HepG2 (cell line): ENCODE results near the gene LIME1. TPM values are rescaled to one million over a fixed set of nuclear protein-coding genes. Genes with fewer than 3 reads are reported as not detected.

Experiments used
- BCL3 ChIP-seq: sonication (generic); formaldehyde crosslinking; IDR thresholded peaks from 2 replicates; pipeline ENCODE4 v1.5.1; 2020; ENCODE audit warnings: mild to moderate bottlenecking, missing genetic modification reagents, moderate library complexity
- GABPB1 ChIP-seq: IDR thresholded peaks from 2 replicates; pipeline ENCODE4 v1.6.1; 2016; ENCODE audit warnings: mild to moderate bottlenecking, missing genetic modification reagents, moderate library complexity, missing compliant biosample characterization
- GATAD1 ChIP-seq: IDR thresholded peaks from 2 replicates; pipeline ENCODE4 v1.6.1; 2016; ENCODE audit warnings: missing genetic modification reagents, missing compliant biosample characterization
- HDAC1 ChIP-seq: sonication (generic); formaldehyde crosslinking; IDR thresholded peaks from 2 replicates; pipeline ENCODE4 v1.5.1; 2020; ENCODE audit warnings: mild to moderate bottlenecking, missing genetic modification reagents
- JARID2 ChIP-seq: sonication (generic); formaldehyde crosslinking; IDR thresholded peaks from 2 replicates; pipeline ENCODE4 v1.8.1; 2023; ENCODE audit warnings: missing genetic modification reagents, inconsistent platforms; ENCODE audit not compliant: insufficient replicate concordance
- KDM5B ChIP-seq: sonication (generic); formaldehyde crosslinking; IDR thresholded peaks from 2 replicates; pipeline ENCODE4 v1.4.0; 2020; ENCODE audit warnings: missing genetic modification reagents, mild to moderate bottlenecking, borderline replicate concordance
- MEIS1 ChIP-seq: sonication (generic); formaldehyde crosslinking; IDR thresholded peaks from 2 replicates; pipeline ENCODE4 v1.9.0; 2021; ENCODE audit warnings: mild to moderate bottlenecking, missing genetic modification reagents, moderate library complexity, borderline replicate concordance
- NBN ChIP-seq: fragments of 450-650 bp; conservative IDR thresholded peaks from 2 replicates; pipeline ENCODE4 v1.6.1; 2017
- RARG ChIP-seq: sonication (generic); formaldehyde crosslinking; IDR thresholded peaks from 2 replicates; pipeline ENCODE4 v1.4.0; 2020; ENCODE audit warnings: low read depth, mild to moderate bottlenecking, missing genetic modification reagents
- SKI ChIP-seq: fragments of 450-650 bp; IDR thresholded peaks from one replicate; pipeline ENCODE4 v1.6.1; 2018; ENCODE audit warnings: mild to moderate bottlenecking; ENCODE audit not compliant: partially characterized antibody
- SUZ12 ChIP-seq: fragments of 150-350 bp; IDR thresholded peaks from 2 replicates; pipeline ENCODE4 v1.6.1; 2014; ENCODE audit warnings: low read depth, low read length
- TBL1XR1 ChIP-seq: fragments of 150-350 bp; IDR thresholded peaks from 2 replicates; pipeline ENCODE4 v1.6.1; 2014; ENCODE audit warnings: borderline replicate concordance, low read length; ENCODE audit not compliant: partially characterized antibody
- TGIF2 ChIP-seq: IDR thresholded peaks from 2 replicates; pipeline ENCODE4 v1.6.1; 2016; ENCODE audit warnings: control low read depth, missing compliant biosample characterization
- ZBTB21 ChIP-seq: sonication (generic); formaldehyde crosslinking; IDR thresholded peaks from 2 replicates; pipeline ENCODE4 v1.4.0; 2020; ENCODE audit warnings: missing genetic modification reagents
- ZBTB42 ChIP-seq: sonication (generic); formaldehyde crosslinking; IDR thresholded peaks from 2 replicates; pipeline ENCODE4 v1.5.0; 2020; ENCODE audit warnings: mild to moderate bottlenecking, missing genetic modification reagents
- ZNF407 ChIP-seq: sonication (generic); formaldehyde crosslinking; IDR thresholded peaks from one replicate; pipeline ENCODE4 v1.5.1; 2020; ENCODE audit warnings: mild to moderate bottlenecking, missing genetic modification reagents; ENCODE audit errors: not compliant biosample characterization
- ZNF644 ChIP-seq: IDR thresholded peaks from 2 replicates; pipeline ENCODE4 v1.6.1; 2016; ENCODE audit warnings: low read depth
- ZNF878 ChIP-seq: sonication (generic); formaldehyde crosslinking; IDR thresholded peaks from 2 replicates; pipeline ENCODE4 v1.8.1; 2023; ENCODE audit warnings: mild to moderate bottlenecking, missing genetic modification reagents, moderate library complexity
- ZUFSP ChIP-seq: sonication (generic); formaldehyde crosslinking; IDR thresholded peaks from 2 replicates; pipeline ENCODE4 v1.9.0; 2021; ENCODE audit warnings: missing genetic modification reagents, mild to moderate bottlenecking, borderline replicate concordance
- polyA plus RNA-seq, 8 experiments: library from polyadenylated mRNA; depleted of rRNA in 3 of 8; stranded (reverse) in 7 of 8; unstranded in 1 of 8; fragments of >200 nt; fragmentation: Illumina TruSeq in 4 of 8; extraction: Trizol in 4 of 8; gene quantifications; 2 replicates each; pipeline versions ENCODE4 v1.2.1 to v1.2.3, GENCODE V29; 2011 to 2016; ENCODE audit warnings: low read depth in 4 of 8, missing spikeins in 1 of 8, mixed read lengths in 1 of 8; ENCODE audit not compliant: insufficient read depth in 1 of 8
- total RNA-seq, 5 experiments: library from RNA; depleted of rRNA; stranded (reverse); fragments of >200 nt; fragmentation: Illumina TruSeq; extraction: Trizol; gene quantifications; 2 replicates each; pipeline ENCODE4 v1.2.3, GENCODE V29; 2016; ENCODE audit warnings: low read depth in 1 of 5

Gene LIME1
- total and polyA plus RNA-seq, 2 of the 13 experiments (the other 11 are each of a cell fraction or from before 2014, with no cell fraction given), result 13.0 to 61.5 TPM

GRCh38 chr20:63765082-63765873 is 28.8 kb downstream of the LIME1 start (continued):
- TF ChIP-seq ZNF407 (CRISPR knock-in tag) (peak; percentile 52), GABPB1 (CRISPR knock-in tag) (peak; percentile 36; the same call in 1 of the 2 replicates), SUZ12 (no peak), ZBTB42 (CRISPR knock-in tag) (peak; percentile 65; the same call in 1 of the 2 replicates), RARG (CRISPR knock-in tag) (no peak), HDAC1 (peak; percentile 43; the same call in 1 of the 2 replicates), KDM5B (CRISPR knock-in tag) (peak; percentile 77; the same call in 1 of the 2 replicates), ZNF644 (no peak), ZBTB21 (CRISPR knock-in tag) (no peak), JARID2 (no peak), BCL3 (CRISPR knock-in tag) (no peak), NBN (no peak), TBL1XR1 (no peak), ZUFSP (CRISPR knock-in tag) (no peak), ZNF878 (CRISPR knock-in tag) (no peak), MEIS1 (no peak), SKI (no peak), GATAD1 (CRISPR knock-in tag) (no peak), TGIF2 (CRISPR knock-in tag) (no peak)
